Measurements from ENCODE around the gene FBXO42. TPM values are rescaled to one million over a fixed set of nuclear protein-coding genes. Genes with fewer than 3 reads are reported as not detected.

FBXO42 gene
- 10 to 100 TPM; 20.3 to 28.5 (median 26.7) TPM for total RNA-seq

DNA sequence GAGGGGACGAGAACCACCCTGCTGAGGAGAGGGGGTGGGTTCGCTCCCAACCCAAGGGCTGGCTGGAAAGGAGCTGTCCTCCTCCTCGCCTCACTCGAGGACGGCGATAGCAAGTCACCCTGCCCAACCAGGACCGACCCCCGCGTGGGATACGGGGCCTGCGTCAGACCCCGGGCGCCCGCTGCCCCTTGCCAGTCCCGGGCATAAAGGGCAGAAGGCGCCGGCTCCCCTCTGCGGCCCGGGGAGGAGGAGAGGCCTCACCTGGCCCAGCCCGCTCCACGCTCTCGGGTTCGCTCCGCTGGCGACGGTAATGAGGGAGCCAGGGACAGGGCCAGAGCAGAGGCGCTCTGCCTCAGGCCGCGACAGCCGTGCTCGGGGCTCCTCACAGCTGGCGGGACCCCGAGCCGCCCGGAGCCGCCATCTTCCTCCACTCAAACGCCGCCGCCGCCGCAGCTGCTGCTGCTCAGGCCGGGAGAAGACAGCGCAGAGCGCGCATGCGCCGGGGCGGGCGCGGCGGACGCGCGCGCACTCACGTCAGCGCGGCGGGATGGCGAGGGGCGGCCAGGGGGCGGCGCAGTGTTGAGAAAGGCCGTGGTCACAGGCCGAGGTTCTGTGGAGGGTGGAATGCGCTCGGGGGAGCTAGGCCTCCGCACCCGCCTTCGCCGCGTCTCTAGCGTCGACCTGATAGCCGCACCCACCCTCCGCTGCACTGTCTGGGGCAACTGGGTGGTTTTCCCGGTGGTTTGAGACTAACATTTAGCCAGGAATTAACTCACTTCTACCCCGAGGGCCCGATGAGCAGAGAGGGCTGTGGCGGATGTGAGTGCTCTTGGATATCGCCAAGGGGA, at the start of gene FBXO42:
FBXO42 (minus strand) TSS at position 487 of the 848 bp plus-strand sequence. CDS start 37,062 bp downstream, outside the sequence.
- H3K9me3 ChIP-seq, result no peaks in the 10 kb centered on the region
- peak within 1 kb of the TSS; percentile 87 to 94 for H3K27ac ChIP-seq
- peak; percentile 87 for DNase-seq (ENCODE audit: low spot score in 2 of 2)
- intact Hi-C loops (cut with DNase I; ENCODE audit: low total_unique reads), result no loop called here
- H3K36me3 ChIP-seq, result no peaks in the 10 kb centered on the region
- H3K27me3 ChIP-seq, result no peaks in the 10 kb centered on the region
- peaks cover 3 to 5% of the 10 kb centered on the region in 2 donors for H3K4me1 ChIP-seq
- H3K4me3 ChIP-seq, result peak within 1 kb of the TSS; percentile 68 to 96 (median 78)
- peak; percentile 9 for TF ChIP-seq POLR2A (IDR thresholded peaks at IDR 0.05)
- TF ChIP-seq, protein P1, sequence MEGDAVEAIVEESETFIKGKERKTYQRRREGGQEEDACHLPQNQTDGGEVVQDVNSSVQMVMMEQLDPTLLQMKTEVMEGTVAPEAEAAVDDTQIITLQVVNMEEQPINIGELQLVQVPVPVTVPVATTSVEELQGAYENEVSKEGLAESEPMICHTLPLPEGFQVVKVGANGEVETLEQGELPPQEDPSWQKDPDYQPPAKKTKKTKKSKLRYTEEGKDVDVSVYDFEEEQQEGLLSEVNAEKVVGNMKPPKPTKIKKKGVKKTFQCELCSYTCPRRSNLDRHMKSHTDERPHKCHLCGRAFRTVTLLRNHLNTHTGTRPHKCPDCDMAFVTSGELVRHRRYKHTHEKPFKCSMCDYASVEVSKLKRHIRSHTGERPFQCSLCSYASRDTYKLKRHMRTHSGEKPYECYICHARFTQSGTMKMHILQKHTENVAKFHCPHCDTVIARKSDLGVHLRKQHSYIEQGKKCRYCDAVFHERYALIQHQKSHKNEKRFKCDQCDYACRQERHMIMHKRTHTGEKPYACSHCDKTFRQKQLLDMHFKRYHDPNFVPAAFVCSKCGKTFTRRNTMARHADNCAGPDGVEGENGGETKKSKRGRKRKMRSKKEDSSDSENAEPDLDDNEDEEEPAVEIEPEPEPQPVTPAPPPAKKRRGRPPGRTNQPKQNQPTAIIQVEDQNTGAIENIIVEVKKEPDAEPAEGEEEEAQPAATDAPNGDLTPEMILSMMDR (IDR thresholded peaks at IDR 0.05), result peak in 1 of 3 donors; percentile 43
- peak; percentile 28 to 68 (median 60) for TF ChIP-seq POLR2AphosphoS5 (IDR thresholded peaks at IDR 0.05)

DNA sequence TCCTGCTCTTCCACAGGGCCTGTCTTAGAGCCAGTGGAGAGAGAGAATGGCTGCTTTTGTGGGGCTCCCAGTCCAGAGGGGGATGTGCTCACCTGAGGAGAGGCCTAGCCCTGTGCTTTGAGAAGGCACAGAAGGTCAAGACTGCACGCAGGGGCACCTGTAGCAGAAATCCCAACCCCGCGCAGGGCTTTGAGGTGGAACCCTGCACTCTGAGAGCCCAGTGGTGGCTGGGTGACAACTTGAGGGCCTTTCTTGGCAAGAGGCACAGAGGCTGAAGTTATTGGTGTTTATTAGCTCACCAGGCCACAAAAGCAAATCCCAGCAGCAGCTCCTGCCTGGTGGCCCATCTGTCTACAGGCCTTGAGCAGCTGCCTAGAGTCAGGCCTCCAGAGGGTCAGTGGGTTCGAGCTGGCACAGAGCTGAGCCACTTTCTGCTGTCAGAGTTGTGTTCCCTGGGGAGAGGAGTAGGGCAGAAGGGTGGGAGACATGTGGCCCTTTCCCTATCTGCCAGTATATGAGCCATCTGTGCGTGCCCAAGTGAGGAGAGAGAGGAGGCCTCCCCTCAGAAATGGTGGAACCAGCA, 46.2 kb upstream of the FBXO42 start:
- TF ChIP-seq, protein P1 (IDR thresholded peaks at IDR 0.05), result no peak
- TF ChIP-seq POLR2A (IDR thresholded peaks at IDR 0.05) (no peak), POLR2AphosphoS5 (IDR thresholded peaks at IDR 0.05) (no peak)
- intact Hi-C loops (cut with DNase I; ENCODE audit: low total_unique reads), result no loop called here
- H3K9me3 ChIP-seq, result no peaks in the 10 kb centered on the region
- H3K27ac ChIP-seq, result no peak overlapping the region
- H3K36me3 ChIP-seq, result no peaks in the 10 kb centered on the region
- no peaks in the 10 kb centered on the region for H3K27me3 ChIP-seq
- peaks cover 0 to 5% of the 10 kb centered on the region in 2 donors for H3K4me1 ChIP-seq
- no peak for DNase-seq (ENCODE audit: low spot score in 2 of 2)
- no peak overlapping the region for H3K4me3 ChIP-seq

DNA sequence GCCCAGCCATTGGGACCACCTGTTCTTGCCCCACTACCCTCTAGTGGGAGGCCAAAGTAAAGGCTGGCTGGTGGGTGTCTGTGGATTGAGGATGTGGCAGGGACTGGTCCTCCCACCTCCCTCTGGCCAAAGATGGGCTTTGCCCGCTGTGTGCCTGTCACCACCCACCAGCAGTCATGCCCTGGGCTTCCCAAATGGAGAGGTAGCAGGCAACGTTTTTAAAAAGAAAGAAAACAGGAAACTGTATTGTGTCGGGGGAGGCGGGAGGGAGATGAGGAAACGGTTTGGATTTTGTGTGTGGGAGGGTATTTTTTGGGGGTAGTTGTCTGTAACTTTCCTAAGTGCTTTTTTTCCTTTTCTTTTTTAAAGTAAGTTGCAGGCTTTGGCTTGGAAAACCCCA, 44.8 kb upstream of the FBXO42 start:
- intact Hi-C loops (cut with DNase I; ENCODE audit: low total_unique reads), result no loop called here

DNA sequence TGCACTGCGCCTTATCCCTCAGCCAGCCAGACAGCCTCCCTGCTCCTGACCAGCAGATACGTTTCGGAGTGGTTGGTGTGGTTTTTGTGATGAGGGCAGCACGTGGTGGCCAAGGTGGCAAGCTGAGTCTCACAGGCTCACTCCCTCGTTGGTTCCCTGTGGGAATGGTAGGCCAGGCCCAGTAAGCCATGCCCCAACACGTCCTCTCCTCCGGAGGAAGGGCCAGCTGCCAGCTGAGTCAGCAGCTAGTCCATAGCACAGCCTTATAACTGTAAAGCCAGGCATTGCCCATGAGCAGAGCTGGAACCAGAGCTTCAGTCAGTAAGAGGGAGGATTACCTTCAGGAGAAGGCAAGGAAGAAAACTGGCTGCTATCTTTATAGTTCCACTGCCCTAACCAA, 44.3 kb upstream of the FBXO42 start:
- intact Hi-C loops (cut with DNase I; ENCODE audit: low total_unique reads), result no loop called here
- no peaks in the 10 kb centered on the region for H3K27me3 ChIP-seq
- H3K9me3 ChIP-seq, result no peaks in the 10 kb centered on the region
- TF ChIP-seq POLR2AphosphoS5 (IDR thresholded peaks at IDR 0.05) (no peak), POLR2A (IDR thresholded peaks at IDR 0.05) (no peak)
- TF ChIP-seq, protein P1 (IDR thresholded peaks at IDR 0.05), result no peak
- peak overlapping the region in 1 of 2 donors; percentile 61 for H3K27ac ChIP-seq
- H3K4me1 ChIP-seq, result peaks cover 6 to 10% of the 10 kb centered on the region in 2 donors
- H3K4me3 ChIP-seq, result no peak overlapping the region
- peak in 1 of 2 donors; percentile 30 for DNase-seq (ENCODE audit: low spot score in 2 of 2)
- no peaks in the 10 kb centered on the region for H3K36me3 ChIP-seq

More for the DNA sequence above, 44.8 kb upstream of the FBXO42 start:
- Histone ChIP-seq H3K9me3 (no peaks in the 10 kb centered on the region), H3K27ac (peak overlapping the region in 1 of 2 donors; percentile 61), H3K4me1 (peaks cover 6 to 10% of the 10 kb centered on the region in 2 donors), H3K4me3 (no peak overlapping the region), H3K36me3 (no peaks in the 10 kb centered on the region), H3K27me3 (no peaks in the 10 kb centered on the region)
- TF ChIP-seq, protein P1 (IDR thresholded peaks at IDR 0.05), result no peak
- TF ChIP-seq POLR2AphosphoS5 (IDR thresholded peaks at IDR 0.05) (no peak), POLR2A (IDR thresholded peaks at IDR 0.05) (no peak)
- DNase-seq (ENCODE audit: low spot score in 2 of 2), result no peak

DNA sequence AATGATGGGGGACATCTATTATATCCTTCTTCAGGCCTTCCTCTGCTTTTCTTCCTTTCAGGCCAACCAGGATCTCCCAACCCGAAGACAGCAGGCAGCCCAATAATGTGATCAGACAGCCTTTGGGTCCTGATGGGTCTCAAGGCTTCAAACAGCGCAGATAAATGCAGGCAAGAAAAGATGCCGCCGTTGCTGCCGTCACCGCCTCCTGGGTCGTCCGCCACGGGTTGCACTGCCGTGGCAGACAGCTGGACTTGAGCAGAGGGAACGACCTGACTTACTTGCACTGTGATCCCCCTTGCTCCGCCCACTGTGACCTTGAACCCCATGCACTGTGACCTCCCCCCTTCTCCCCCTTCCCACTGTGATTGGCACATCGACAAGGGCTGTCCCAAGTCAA, 42.7 kb upstream of the FBXO42 start:
- H3K27ac ChIP-seq, result no peak overlapping the region
- H3K4me3 ChIP-seq, result no peak overlapping the region
- TF ChIP-seq POLR2AphosphoS5 (IDR thresholded peaks at IDR 0.05) (no peak), POLR2A (IDR thresholded peaks at IDR 0.05) (no peak)
- TF ChIP-seq, protein P1 (IDR thresholded peaks at IDR 0.05), result no peak
- peaks cover 6 to 10% of the 10 kb centered on the region in 2 donors for H3K4me1 ChIP-seq
- intact Hi-C loops (cut with DNase I; ENCODE audit: low total_unique reads), result no loop called here
- H3K27me3 ChIP-seq, result no peaks in the 10 kb centered on the region
- H3K9me3 ChIP-seq, result no peaks in the 10 kb centered on the region
- H3K36me3 ChIP-seq, result no peaks in the 10 kb centered on the region
- DNase-seq (ENCODE audit: low spot score in 2 of 2), result no peak

Measured in breast epithelium (tissue), 4 donors.